Stimulated activated CD4-positive, alpha-beta T cell treated with anti-CD3 and anti-CD28 coated beads, Interleukin-12 subunit alpha, Interleukin-12 subunit beta, amount 100 ng/mL, for 24 hours (primary cell): ENCODE results near the gene KIF24.
"Not testable (repeated sequence)": the region's sequence is repeated elsewhere in the genome, so short reads cannot be mapped to it uniquely, and the experiment has no call there.

ENCODE experiments used
- DNase-seq, 2 experiments: peaks; one replicate each; pipeline ENCODE4 v3.0.0-alpha.2; 2020; ENCODE audit warnings: low read depth in 2 of 2

The KIF24 gene

GRCh38 chr9:34366365-34366764 lies 37.3 kb upstream of the KIF24 start:
- no peak for DNase-seq

GRCh38 chr9:34365282-34365681 lies 36.2 kb upstream of the KIF24 start:
- DNase-seq = no peak

GRCh38 chr9:34363619-34364351 lies 34.7 kb upstream of the KIF24 start:
- DNase-seq = no peak

- no peak for DNase-seq
These were observed 33.6 kb upstream of the KIF24 start for GRCh38 chr9:34362614-34363214.

- not testable (repeated sequence) for DNase-seq
These were observed 23.9 kb upstream of the KIF24 start for GRCh38 chr9:34352957-34353356.

- not testable (repeated sequence) for DNase-seq
These were observed 23.1 kb upstream of the KIF24 start for GRCh38 chr9:34352122-34352652.

GRCh38 chr9:34349324-34349723 lies 20.3 kb upstream of the KIF24 start:
- DNase-seq = no peak

DNA sequence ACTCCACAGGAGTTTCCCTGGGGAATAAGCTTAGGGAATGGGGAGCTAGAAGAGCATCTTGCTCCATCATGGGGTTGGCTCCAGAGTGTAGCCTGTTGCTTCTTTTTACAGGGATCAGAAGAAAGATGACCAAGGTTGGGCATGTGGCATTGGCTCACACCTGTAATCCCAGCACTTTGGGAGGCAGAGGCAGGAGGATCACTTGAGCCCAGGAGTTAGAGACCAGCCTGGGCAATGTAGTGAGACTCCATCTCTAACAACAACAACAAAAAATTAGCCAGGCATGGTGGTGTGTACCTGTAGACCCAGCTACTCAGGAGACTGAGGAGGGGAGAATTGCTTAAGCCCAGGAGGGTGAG lies 18.7 kb upstream of the KIF24 start:
- no peak for DNase-seq

DNA sequence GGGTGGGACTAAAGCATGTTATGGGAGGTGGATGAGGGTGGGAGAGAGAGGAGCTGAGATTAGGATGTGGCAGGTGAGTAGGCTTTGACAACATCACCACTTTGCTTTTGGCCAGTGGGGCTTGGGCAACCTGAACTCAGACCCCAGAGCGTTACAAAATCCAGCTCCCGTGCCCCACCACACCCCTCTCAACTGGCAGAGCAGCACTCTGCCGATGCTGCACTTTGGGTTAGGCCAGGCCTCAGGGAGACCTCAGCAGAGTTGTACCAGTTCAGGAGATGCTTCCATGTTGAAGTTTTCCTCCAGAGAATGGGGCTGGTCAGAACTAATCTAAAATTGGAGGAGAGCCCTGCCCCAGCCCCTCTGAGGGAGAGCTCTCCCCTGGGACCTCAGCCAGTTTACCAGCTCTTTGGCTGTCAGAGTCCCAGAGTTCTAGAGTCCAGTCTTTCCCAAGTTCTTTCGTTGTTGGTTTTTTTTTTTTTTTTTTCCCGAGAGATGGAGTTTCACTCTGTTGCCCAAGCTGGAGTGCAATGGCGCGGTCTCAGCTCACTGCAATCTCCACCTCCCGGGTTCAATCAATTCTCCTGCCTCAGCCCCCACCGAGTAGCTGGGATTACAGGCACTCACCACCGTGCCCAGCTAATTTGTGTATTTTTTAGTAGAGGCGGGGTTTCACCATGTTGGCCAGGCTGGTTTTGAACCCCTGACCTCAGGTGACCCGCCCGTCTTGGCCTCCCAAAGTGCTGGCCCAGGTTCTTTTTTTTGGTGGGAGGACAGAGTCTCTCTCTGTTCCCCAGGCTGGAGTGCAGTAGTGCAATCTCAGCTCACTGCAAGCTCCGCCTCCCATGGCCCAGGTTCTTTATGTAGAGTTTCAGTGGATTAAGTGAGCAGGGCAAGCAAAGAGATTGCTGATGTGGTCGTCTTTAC lies 18.1 kb upstream of the KIF24 start:
- DNase-seq = no peak

- no peak for DNase-seq
These were observed 14.5 kb upstream of the KIF24 start for GRCh38 chr9:34343605-34344004.

DNA sequence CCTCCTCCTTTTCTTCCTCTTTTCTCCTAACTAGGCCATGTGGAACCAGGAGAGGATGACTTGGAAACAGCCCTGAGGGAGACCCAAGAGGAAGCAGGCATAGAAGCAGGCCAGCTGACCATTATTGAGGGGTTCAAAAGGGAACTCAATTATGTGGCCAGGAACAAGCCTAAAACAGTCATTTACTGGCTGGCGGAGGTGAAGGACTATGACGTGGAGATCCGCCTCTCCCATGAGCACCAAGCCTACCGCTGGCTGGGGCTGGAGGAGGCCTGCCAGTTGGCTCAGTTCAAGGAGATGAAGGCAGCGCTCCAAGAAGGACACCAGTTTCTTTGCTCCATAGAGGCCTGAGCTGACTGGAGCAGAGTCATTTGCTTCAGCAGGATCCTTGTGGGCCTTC lies 14.0 kb upstream of the KIF24 start:
- no peak for DNase-seq

- no peak for DNase-seq
These were observed 12.7 kb upstream of the KIF24 start for GRCh38 chr9:34341659-34342295.

- DNase-seq = no peak
These were observed 9.8 kb upstream of the KIF24 start for GRCh38 chr9:34338665-34339385.

GRCh38 chr9:34338079-34338478 lies 9.0 kb upstream of the KIF24 start:
- DNase-seq = not testable (repeated sequence)

GRCh38 chr9:34337403-34337802 lies 8.3 kb upstream of the KIF24 start:
- DNase-seq = no peak

DNA sequence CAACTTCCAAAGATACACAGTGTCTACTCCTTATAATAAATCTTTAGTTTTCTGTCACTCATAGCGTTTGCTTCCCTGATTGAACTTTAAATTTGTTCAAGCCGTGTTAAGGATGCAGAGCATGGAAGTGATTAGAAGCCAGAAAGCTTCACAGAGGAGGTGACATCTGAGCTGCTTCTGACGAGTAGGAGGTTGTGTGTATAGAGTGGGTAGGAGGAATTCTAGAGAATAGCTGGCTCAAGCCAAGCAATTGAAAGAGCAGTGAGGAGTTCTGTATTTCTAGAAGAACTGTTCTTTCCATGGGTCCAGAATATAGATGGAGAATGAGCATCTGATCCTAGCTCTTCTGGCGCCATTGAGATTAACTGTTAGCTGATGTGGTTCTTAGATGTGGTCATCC lies 6.3 kb upstream of the KIF24 start:
- no peak for DNase-seq

DNA sequence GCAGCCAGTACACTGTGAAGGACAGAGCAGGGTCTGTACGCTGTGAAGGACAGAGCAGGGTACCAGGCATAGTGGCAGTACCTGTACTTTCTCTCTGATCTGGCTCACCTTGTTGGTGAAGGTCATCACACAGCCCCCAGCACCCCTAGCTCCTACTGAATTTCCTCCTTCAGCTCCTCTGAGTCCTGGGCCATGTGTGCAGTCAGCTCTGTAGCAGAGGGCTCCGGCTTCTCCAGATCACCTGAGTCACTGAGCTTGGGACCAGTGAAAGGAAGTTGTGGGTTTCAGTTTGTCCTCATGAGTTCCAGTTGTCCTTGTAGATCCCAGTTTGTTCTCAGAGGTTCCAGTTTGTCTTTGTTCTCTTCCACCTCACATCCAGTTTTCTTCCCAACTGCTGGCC lies 5.8 kb upstream of the KIF24 start:
- no peak for DNase-seq

GRCh38 chr9:34334337-34334824 lies 5.3 kb upstream of the KIF24 start:
- no peak for DNase-seq

GRCh38 chr9:34333836-34334235 lies 4.8 kb upstream of the KIF24 start:
- DNase-seq = no peak

GRCh38 chr9:34332076-34332964 lies 3.3 kb upstream of the KIF24 start:
- DNase-seq = no peak
